DND-41 (cell line): Measurements from ENCODE around the gene ECI1.
A peak's percentile ranks its signal among the peaks of the same experiment; 100 is the strongest.

Experiments
- ATAC-seq: fragments of 200-7000 bp; cut with Tn5 transposase; 3 replicates; pipeline ENCODE4 v1.9.1; 2021; ENCODE audit warnings: low read depth; ENCODE audit not compliant: insufficient read depth
- DNase-seq: peaks from one replicate; pipeline ENCODE4 v3.0.0-alpha.2; 2020
- H2AFZ ChIP-seq: 2 replicates; pipeline ENCODE4 v1.6.0; 2012; ENCODE audit warnings: low read depth, low read length
- H3K27ac ChIP-seq: 2 replicates; pipeline ENCODE4 v1.5.1; 2012; ENCODE audit warnings: low read length, inconsistent platforms
- H3K27me3 ChIP-seq: fragments of 200-600 bp; sonication (generic); 2 replicates; pipeline ENCODE4 v1.6.0; 2012; ENCODE audit warnings: low read length, mild to moderate bottlenecking, inconsistent platforms; ENCODE audit not compliant: insufficient read depth, poor library complexity
- H3K36me3 ChIP-seq: 2 replicates; pipeline ENCODE4 v1.5.1; 2012; ENCODE audit warnings: low read length, inconsistent platforms; ENCODE audit not compliant: insufficient read depth
- H3K4me1 ChIP-seq: 2 replicates; pipeline ENCODE4 v1.5.1; 2012; ENCODE audit warnings: mild to moderate bottlenecking, low read length; ENCODE audit not compliant: insufficient read depth
- H3K4me2 ChIP-seq: 2 replicates; pipeline ENCODE4 v1.6.0; 2012; ENCODE audit warnings: mild to moderate bottlenecking, moderate library complexity, low read length, inconsistent platforms; ENCODE audit not compliant: insufficient read depth
- H3K4me3 ChIP-seq, 2 experiments: fragments of 200-600 bp in 1 of 2; shearing (Covaris generic) in 1 of 2; 2 replicates each; pipeline ENCODE4 v1.5.1; 2012 to 2016; ENCODE audit warnings: inconsistent platforms in 2 of 2, low read length in 2 of 2, mild to moderate bottlenecking in 2 of 2, low read depth in 1 of 2, moderate library complexity in 1 of 2
- H3K79me2 ChIP-seq: 2 replicates; pipeline ENCODE4 v1.6.0; 2012; ENCODE audit warnings: low read length, inconsistent platforms; ENCODE audit not compliant: insufficient read depth
- H3K9ac ChIP-seq: 2 replicates; pipeline ENCODE4 v1.6.0; 2012; ENCODE audit warnings: low read depth, mild to moderate bottlenecking, inconsistent platforms, low read length, moderate library complexity
- H3K9me3 ChIP-seq: 2 replicates; pipeline ENCODE4 v1.5.1; 2012; ENCODE audit warnings: low read length, moderate library complexity, mild to moderate bottlenecking, inconsistent platforms; ENCODE audit not compliant: insufficient read depth, severe bottlenecking
- H4K20me1 ChIP-seq: 2 replicates; pipeline ENCODE4 v1.6.0; 2012; ENCODE audit warnings: low read length; ENCODE audit not compliant: insufficient read depth
- CTCF ChIP-seq: IDR thresholded peaks from 2 replicates; pipeline ENCODE4 v1.5.1; 2012; ENCODE audit warnings: borderline replicate concordance, low read length, moderate library complexity, mild to moderate bottlenecking; ENCODE audit not compliant: poor library complexity, severe bottlenecking; ENCODE audit errors: extremely low read depth
- EZH2 ChIP-seq: IDR thresholded peaks from 3 replicates; pipeline ENCODE4 v1.6.1; 2012; ENCODE audit warnings: borderline replicate concordance, low read depth, mild to moderate bottlenecking, moderate library complexity, low read length, inconsistent platforms; ENCODE audit not compliant: severe bottlenecking

Gene ECI1

GRCh38 chr16:2273484-2273883 lies 22.1 kb upstream of the ECI1 start:
- Histone ChIP-seq H3K4me1 (peaks cover 16% of the 10 kb centered on the region), H3K27ac (no peak overlapping the region), H2AFZ (no peak overlapping the region), H3K4me2 (no peak overlapping the region), H4K20me1 (peaks cover 26% of the 10 kb centered on the region), H3K36me3 (no peaks in the 10 kb centered on the region), H3K27me3 (no peaks in the 10 kb centered on the region), H3K79me2 (peaks cover 17% of the 10 kb centered on the region), H3K9me3 (no peaks in the 10 kb centered on the region), H3K4me3 (no peak overlapping the region), H3K9ac (no peak overlapping the region)
- no peak for TF ChIP-seq CTCF
- no peak for TF ChIP-seq EZH2
- ATAC-seq (no peak), DNase-seq (no peak)

GRCh38 chr16:2271848-2272461 lies 20.6 kb upstream of the ECI1 start:
- TF ChIP-seq EZH2: no peak
- TF ChIP-seq CTCF: no peak
- Histone ChIP-seq H3K4me3 (no peak overlapping the region), H2AFZ (no peak overlapping the region), H3K9ac (no peak overlapping the region), H3K36me3 (peaks cover under 1% of the 10 kb centered on the region; the same call in 1 of the 2 replicates), H3K9me3 (no peaks in the 10 kb centered on the region), H3K27ac (no peak overlapping the region), H4K20me1 (peaks cover 32% of the 10 kb centered on the region), H3K4me2 (no peak overlapping the region), H3K79me2 (peaks cover 26% of the 10 kb centered on the region), H3K27me3 (no peaks in the 10 kb centered on the region), H3K4me1 (peaks cover 17% of the 10 kb centered on the region)
- no peak for ATAC-seq
- DNase-seq: no peak

- Histone ChIP-seq H2AFZ (no peak overlapping the region), H4K20me1 (peaks cover 41% of the 10 kb centered on the region), H3K4me3 (no peak overlapping the region), H3K4me2 (peak overlapping the region; percentile 79; the same call in 1 of the 2 replicates), H3K36me3 (peaks cover 11% of the 10 kb centered on the region), H3K4me1 (peaks cover 27% of the 10 kb centered on the region), H3K9me3 (no peaks in the 10 kb centered on the region), H3K27me3 (no peaks in the 10 kb centered on the region), H3K79me2 (peaks cover 38% of the 10 kb centered on the region), H3K9ac (no peak overlapping the region), H3K27ac (no peak overlapping the region)
- DNase-seq: no peak
- no peak for ATAC-seq
- TF ChIP-seq CTCF: no peak
- TF ChIP-seq EZH2: no peak
Observed at GRCh38 chr16:2270588-2271470, 19.4 kb upstream of the ECI1 start.
